OCI-LY3 (cell line): ENCODE results near the gene BLTP1.

Experiments
- EZH2phosphoT487 ChIP-seq: fragments of 200-600 bp; shearing (Covaris generic); IDR thresholded peaks from 2 replicates; pipeline ENCODE4 v1.6.1; 2018; ENCODE audit warnings: antibody characterized with exemption, mixed run types, low read depth
- TF ChIP-seq, protein P1 (sequence below): fragments of 200-600, 300-600 bp; sonication (generic); IDR thresholded peaks from 2 replicates; pipeline ENCODE4 v1.5.1; 2014; ENCODE audit warnings: antibody characterized with exemption, low read length, low read depth

DNA sequence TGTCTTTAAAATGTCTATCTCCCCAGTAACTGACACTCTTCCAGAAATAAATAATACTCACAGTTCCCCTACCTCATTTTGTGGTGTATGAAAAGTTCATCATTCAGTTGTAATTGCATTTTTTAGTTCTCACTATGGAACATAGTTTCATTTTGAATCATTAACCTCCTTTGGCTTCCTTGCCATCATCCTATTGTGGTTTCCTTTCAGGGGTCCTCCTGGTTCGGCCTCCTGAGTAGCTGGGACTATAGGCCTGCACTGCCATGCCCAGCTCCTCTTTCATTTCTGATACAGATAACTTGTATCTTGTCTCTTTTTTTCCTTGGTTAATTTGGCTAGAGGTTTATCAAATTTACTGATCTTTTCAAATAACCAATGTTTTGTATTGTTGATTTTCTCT lies 23.1 kb upstream of the BLTP1 start:
- TF ChIP-seq, protein P1, sequence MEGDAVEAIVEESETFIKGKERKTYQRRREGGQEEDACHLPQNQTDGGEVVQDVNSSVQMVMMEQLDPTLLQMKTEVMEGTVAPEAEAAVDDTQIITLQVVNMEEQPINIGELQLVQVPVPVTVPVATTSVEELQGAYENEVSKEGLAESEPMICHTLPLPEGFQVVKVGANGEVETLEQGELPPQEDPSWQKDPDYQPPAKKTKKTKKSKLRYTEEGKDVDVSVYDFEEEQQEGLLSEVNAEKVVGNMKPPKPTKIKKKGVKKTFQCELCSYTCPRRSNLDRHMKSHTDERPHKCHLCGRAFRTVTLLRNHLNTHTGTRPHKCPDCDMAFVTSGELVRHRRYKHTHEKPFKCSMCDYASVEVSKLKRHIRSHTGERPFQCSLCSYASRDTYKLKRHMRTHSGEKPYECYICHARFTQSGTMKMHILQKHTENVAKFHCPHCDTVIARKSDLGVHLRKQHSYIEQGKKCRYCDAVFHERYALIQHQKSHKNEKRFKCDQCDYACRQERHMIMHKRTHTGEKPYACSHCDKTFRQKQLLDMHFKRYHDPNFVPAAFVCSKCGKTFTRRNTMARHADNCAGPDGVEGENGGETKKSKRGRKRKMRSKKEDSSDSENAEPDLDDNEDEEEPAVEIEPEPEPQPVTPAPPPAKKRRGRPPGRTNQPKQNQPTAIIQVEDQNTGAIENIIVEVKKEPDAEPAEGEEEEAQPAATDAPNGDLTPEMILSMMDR = no peak
- TF ChIP-seq EZH2phosphoT487 = no peak
